GM12878 (cell line): Measurements from ENCODE around the gene POP7. TPM values are rescaled to one million over a fixed set of nuclear protein-coding genes. Genes with fewer than 3 reads are reported as not detected.
A peak's percentile ranks its signal among the peaks of the same experiment; 100 is the strongest.

ENCODE experiments used
- ATAC-seq: fragments of 200-7000 bp; cut with Tn5 transposase; 3 replicates; pipeline ENCODE4 v1.9.1; 2020; ENCODE audit warnings: mild to moderate bottlenecking, moderate library complexity
- BruUV-seq: library from RNA; stranded (reverse); fragments of 400-500 nt; replicated peaks from 2 replicates; lab custom pipeline; 2021; lab: Mats Ljungman, UMichigan
- CTCF ChIA-PET: fragments of 300-600 bp; sonication (Branson Sonifier 250); formaldehyde crosslinking; extraction: SDS; loops from one replicate; lab custom pipeline; 2021; ENCODE audit warnings: inconsistent platforms; lab: Yijun Ruan, JAX
- POLR2A ChIA-PET: fragments of 350-600 bp; formaldehyde crosslinking; extraction: SDS; loops from one replicate; lab custom pipeline; 2021; ENCODE audit warnings: inconsistent platforms; lab: Charles Lee
- RAD21 ChIA-PET: fragments of 300-600 bp; sonication (Branson Sonifier 250); formaldehyde crosslinking; loops from one replicate; lab custom pipeline; 2023; ENCODE audit warnings: antibody characterized with exemption; ENCODE audit not compliant: unreplicated experiment; lab: Charles Lee
- SMC1A ChIA-PET: fragments of 300-600 bp; sonication (Branson Sonifier 250); formaldehyde crosslinking; loops from one replicate; lab custom pipeline; 2023; ENCODE audit not compliant: unreplicated experiment, uncharacterized antibody; lab: Charles Lee
- DNase-seq: peaks from one replicate; pipeline ENCODE4 v3.0.0-alpha.2; 2011; ENCODE audit warnings: low read depth, low spot score
- FAIRE-seq: peaks from 3 replicates; lab custom pipeline; 2011; peaks lifted over from hg19 to GRCh38; lab: Jason Lieb, UNC
- H2AFZ ChIP-seq: 2 replicates; pipeline ENCODE4 v1.6.0; 2011; ENCODE audit warnings: low read depth, low read length, control low read depth; ENCODE audit not compliant: control insufficient read depth
- H3K27ac ChIP-seq: 2 replicates; pipeline ENCODE4 v1.5.1; 2011; ENCODE audit warnings: control low read depth; ENCODE audit not compliant: control insufficient read depth, insufficient read depth
- H3K27me3 ChIP-seq, 2 experiments: replicated peaks in 1 of 2; 2 replicates each; pipeline versions ENCODE4 v1.6.0 to v1.6.1; 2011; ENCODE audit warnings: low read length in 1 of 2; ENCODE audit not compliant: control insufficient read depth in 2 of 2, insufficient read depth in 2 of 2
- H3K36me3 ChIP-seq, 2 experiments: 2 replicates each; pipeline ENCODE4 v1.5.1; 2011; ENCODE audit warnings: low read length in 1 of 2; ENCODE audit not compliant: control insufficient read depth in 2 of 2, insufficient read depth in 2 of 2
- H3K4me1 ChIP-seq: 2 replicates; pipeline ENCODE4 v1.6.1; 2011; ENCODE audit warnings: mild to moderate bottlenecking, low read length, moderate library complexity, mixed read lengths; ENCODE audit not compliant: control insufficient read depth, insufficient read depth
- H3K4me2 ChIP-seq: 2 replicates; pipeline ENCODE4 v1.6.0; 2011; ENCODE audit warnings: control low read depth; ENCODE audit not compliant: control insufficient read depth, insufficient read depth
- H3K4me3 ChIP-seq: fragments of 200-600 bp; sonication (generic); 2 replicates; pipeline ENCODE4 v1.5.1; 2016
- H3K79me2 ChIP-seq: 2 replicates; pipeline ENCODE4 v1.6.0; 2011; ENCODE audit warnings: low read length; ENCODE audit not compliant: control insufficient read depth, insufficient read depth
- H3K9ac ChIP-seq: 2 replicates; pipeline ENCODE4 v1.8.0; 2011; ENCODE audit warnings: low read length, control low read depth, mixed read lengths; ENCODE audit not compliant: control insufficient read depth, insufficient read depth
- H3K9me3 ChIP-seq: replicated peaks from 3 replicates; pipeline ENCODE4 v1.5.1; 2011; ENCODE audit warnings: mild to moderate bottlenecking, low read length; ENCODE audit not compliant: control insufficient read depth, insufficient read depth
- H4K20me1 ChIP-seq: 2 replicates; pipeline ENCODE4 v1.6.0; 2011; ENCODE audit not compliant: control insufficient read depth, insufficient read depth
- DPF2 ChIP-seq: fragments of 450-650 bp; IDR thresholded peaks from 2 replicates; pipeline ENCODE4 v1.6.1; 2017; ENCODE audit warnings: mild to moderate bottlenecking
- EGR1 ChIP-seq, 2 experiments: IDR thresholded peaks; 1 replicate in 1 of 2; 2 replicates in 1 of 2; pipeline ENCODE4 v1.6.1; 2011 to 2012; ENCODE audit warnings: low read depth in 2 of 2, low read length in 2 of 2, borderline replicate concordance in 1 of 2, mild to moderate bottlenecking in 1 of 2, moderate library complexity in 1 of 2
- EP300 ChIP-seq, 2 experiments: fragments of 150-350 bp in 1 of 2; IDR thresholded peaks; 2 replicates each; pipeline ENCODE4 v1.6.1; 2011 to 2012; ENCODE audit warnings: low read depth in 2 of 2, low read length in 2 of 2, borderline replicate concordance in 1 of 2, improper control_type of control experiment in 1 of 2, inconsistent platforms in 1 of 2; ENCODE audit not compliant: control insufficient read depth in 1 of 2
- GABPA ChIP-seq: IDR thresholded peaks from 2 replicates; pipeline ENCODE4 v1.6.1; 2014; ENCODE audit warnings: antibody characterized with exemption, low read depth, mild to moderate bottlenecking, inconsistent platforms
- HCFC1 ChIP-seq: fragments of 150-350 bp; IDR thresholded peaks from 2 replicates; pipeline ENCODE4 v1.6.1; 2014; ENCODE audit warnings: low read length
- TCF3 ChIP-seq: IDR thresholded peaks from 2 replicates; pipeline ENCODE4 v1.6.1; 2012; ENCODE audit warnings: low read depth, mild to moderate bottlenecking, low read length, borderline replicate concordance; ENCODE audit not compliant: insufficient read depth
- WGBS: methylation state at CpG from one replicate; pipeline ENCODE4 v1.1.6; 2016; ENCODE audit warnings: low lambda C conversion rate; ENCODE audit not compliant: insufficient replicate concordance, insufficient coverage; ENCODE audit errors: missing lambda C conversion rate; 5-methylcytosine and 5-hydroxymethylcytosine counted together
- in situ Hi-C: fragments of 300-500 bp; cut with MboI; formaldehyde crosslinking; loops from 9 replicates; pipeline ENCODE4 v1.14.3; 2018; ENCODE audit warnings: mixed read lengths
- intact Hi-C: fragments of 100-400 bp; cut with micrococcal nuclease; formaldehyde crosslinking; loops from one replicate; pipeline ENCODE4 v1.14.2; 2022; ENCODE audit not compliant: unreplicated experiment
- polyA plus RNA-seq, 11 experiments: library from polyadenylated mRNA; depleted of rRNA in 4 of 11; unstranded in 6 of 11; stranded (reverse) in 5 of 11; fragments of >200 nt; fragmentation: Nextera tagmentation in 4 of 11; fragmentation: Illumina TruSeq in 1 of 11; extraction: Ambion mirVana in 4 of 11; extraction: Trizol in 1 of 11; gene quantifications; 1 replicate in 1 of 11; 2 replicates in 10 of 11; pipeline versions ENCODE4 v1.2.1 to v1.2.3, GENCODE V29; 2011 to 2016; ENCODE audit warnings: inconsistent platforms in 2 of 11, missing spikeins in 2 of 11, low read depth in 1 of 11
- total RNA-seq, 4 experiments: library from RNA; depleted of rRNA in 3 of 4; stranded (reverse); fragments of >200 nt in 3 of 4; fragmentation: Illumina TruSeq in 1 of 4; extraction: Trizol in 1 of 4; gene quantifications; 2 replicates each; pipeline versions ENCODE4 v1.2.1 to v1.2.3, GENCODE V29; 2013 to 2021
- TF ChIP-seq, protein P1 (sequence below): fragments of 450-650 bp; IDR thresholded peaks from 2 replicates; pipeline ENCODE4 v1.6.1; 2016; ENCODE audit warnings: mild to moderate bottlenecking

The POP7 gene
- total and polyA plus RNA-seq, 10 of the 15 experiments (the other 5 are each of a cell fraction or from before 2014, with no cell fraction given) = 12.1 to 148 (median 51.7) TPM

DNA sequence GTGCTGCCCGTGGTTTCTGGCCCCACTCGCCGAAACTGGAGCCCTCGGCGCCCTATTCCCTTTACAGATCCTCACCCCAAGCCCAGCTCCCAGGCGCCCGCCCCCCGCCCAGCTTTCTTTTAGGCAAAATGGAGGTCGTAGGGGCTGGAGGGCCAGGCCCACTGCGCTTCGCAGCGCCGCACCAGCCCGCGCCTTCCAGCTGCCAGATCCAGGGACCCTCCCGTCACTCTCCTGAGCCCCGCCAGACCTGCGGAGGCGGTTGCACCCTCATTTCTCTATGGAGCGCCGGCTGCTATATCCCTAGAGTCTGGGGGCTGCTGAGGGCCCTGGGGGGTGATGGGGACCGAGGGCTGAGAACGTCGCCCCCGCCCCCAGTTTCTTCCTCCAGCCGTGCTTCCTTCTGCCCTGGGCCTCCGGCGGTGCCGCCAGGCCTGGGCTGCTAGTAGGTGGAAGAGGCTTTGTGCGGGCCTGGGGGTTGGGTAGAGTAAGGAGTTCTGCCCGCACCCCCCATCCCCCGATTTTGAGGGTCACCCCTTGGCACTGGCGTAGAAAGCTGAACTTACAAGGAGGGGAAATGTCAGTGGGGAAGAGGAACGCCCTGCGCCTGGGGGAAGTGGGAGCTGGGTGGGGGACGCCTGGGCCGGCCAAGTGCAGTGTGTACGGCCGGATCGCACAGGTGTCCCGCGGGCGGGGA, 31.4 kb upstream of the POP7 start (continued):
- TF ChIP-seq EGR1 (IDR thresholded peaks at IDR 0.05; ENCODE audit: borderline replicate concordance in 1 of 2, low read depth in 2 of 2, low read length in 2 of 2) = 0 out of 3 replicates have a peak, but pooled peaks of 1 of the 2 experiments have one; percentile 15
- TF ChIP-seq, protein P1, sequence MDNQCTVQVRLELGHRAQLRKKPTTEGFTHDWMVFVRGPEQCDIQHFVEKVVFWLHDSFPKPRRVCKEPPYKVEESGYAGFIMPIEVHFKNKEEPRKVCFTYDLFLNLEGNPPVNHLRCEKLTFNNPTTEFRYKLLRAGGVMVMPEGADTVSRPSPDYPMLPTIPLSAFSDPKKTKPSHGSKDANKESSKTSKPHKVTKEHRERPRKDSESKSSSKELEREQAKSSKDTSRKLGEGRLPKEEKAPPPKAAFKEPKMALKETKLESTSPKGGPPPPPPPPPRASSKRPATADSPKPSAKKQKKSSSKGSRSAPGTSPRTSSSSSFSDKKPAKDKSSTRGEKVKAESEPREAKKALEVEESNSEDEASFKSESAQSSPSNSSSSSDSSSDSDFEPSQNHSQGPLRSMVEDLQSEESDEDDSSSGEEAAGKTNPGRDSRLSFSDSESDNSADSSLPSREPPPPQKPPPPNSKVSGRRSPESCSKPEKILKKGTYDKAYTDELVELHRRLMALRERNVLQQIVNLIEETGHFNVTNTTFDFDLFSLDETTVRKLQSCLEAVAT = 0 out of 2 replicates have a peak, but pooled peaks have one; percentile 11
- 0 out of 2 replicates have a peak, but pooled peaks have one; percentile 8 for TF ChIP-seq DPF2
- TF ChIP-seq HCFC1 = no peak
- no peak for TF ChIP-seq EP300 (IDR thresholded peaks at IDR 0.05; ENCODE audit: borderline replicate concordance in 1 of 2, control insufficient read depth in 1 of 2, low read depth in 2 of 2, low read length in 2 of 2)
- TF ChIP-seq TCF3 = no peak
- no peak for TF ChIP-seq GABPA

DNA sequence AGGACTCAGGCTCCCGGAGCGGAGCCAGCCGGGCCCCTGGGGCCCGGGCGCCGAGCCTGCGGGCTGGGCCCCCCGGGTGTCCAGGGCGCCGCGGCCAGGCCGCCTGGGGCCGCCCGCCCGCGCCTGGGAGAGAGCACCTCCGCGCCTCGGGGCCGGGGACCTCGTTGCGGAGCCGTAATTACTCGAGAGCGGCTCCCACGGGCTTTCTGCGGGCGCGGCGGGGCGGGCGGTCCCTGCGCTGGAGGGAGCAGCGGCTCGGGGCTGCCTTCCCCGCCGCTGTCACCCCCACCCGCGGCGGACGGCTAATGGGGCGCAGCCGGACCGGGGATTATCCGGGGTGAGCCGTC, 30.8 kb upstream of the POP7 start:
- POLR2A ChIA-PET = interaction anchor here (0.6 to 1.8 kb wide), 5 partner anchors 31 to 1721 kb away, joined by 3 to 7 read pairs (median 5); partner anchors contain the start of genes FBXO24, LRCH4, MOSPD3 and POP7
- Histone ChIP-seq H3K4me2 (peak overlapping the region; percentile 72), H4K20me1 (0 out of 2 replicates have a peak, but pooled peaks cover 3% of the 10 kb centered on the region), H3K4me3 (peak overlapping the region; percentile 98), H3K27ac (peak overlapping the region; percentile 92), H3K4me1 (no peaks in the 10 kb centered on the region; the same call in 1 of the 2 replicates), H3K27me3 (no peaks in the 10 kb centered on the region), H3K36me3 (peaks cover 4 to 23% of the 10 kb centered on the region in 2 experiments; a peak in 3 of 4 replicates), H3K9me3 (no peaks in the 10 kb centered on the region), H3K79me2 (peaks cover 24% of the 10 kb centered on the region), H3K9ac (peak overlapping the region; percentile 94), H2AFZ (no peak overlapping the region)
- RAD21 ChIA-PET = interaction anchor here (0.5 to 1.3 kb wide), 5 partner anchors 63 to 246 kb away, joined by 3 to 5 read pairs (median 3); partner anchors contain the start of genes MOSPD3, UFSP1 and ZCWPW1
- SMC1A ChIA-PET = interaction anchor here (0.7 kb wide), 1 partner anchor 43 kb away, joined by 4 read pairs; no protein-coding TSS in a partner anchor
- TF ChIP-seq EGR1 (IDR thresholded peaks at IDR 0.05; ENCODE audit: borderline replicate concordance in 1 of 2, low read depth in 2 of 2, low read length in 2 of 2) (no peak), DPF2 (0 out of 2 replicates have a peak, but pooled peaks have one; percentile 13)
- WGBS = under 1% methylated on average over 40 of the region's 46 CpGs
- ATAC-seq (peak; percentile 1; the same call in 2 of the 3 replicates), DNase-seq (no peak), FAIRE-seq (no peak)
- in situ Hi-C loops = loop anchor here (25.0 kb wide), 1 partner anchor 213 kb away; the partner anchor contains the start of gene SPACDR
- intact Hi-C loops = loop anchor here (1.0 kb wide), 1 partner anchor 42 kb away; no protein-coding TSS in a partner anchor
- CTCF ChIA-PET = interaction anchor here (1.1 kb wide), 2 partner anchors 16 to 41 kb away, joined by 3 read pairs; no protein-coding TSS in a partner anchor
- TSS peak; percentile 64 for BruUV-seq
